Measurements from ENCODE around the gene CYFIP1.

CYFIP1 gene

GRCh38 chr15:22887157-22887951 is 92.8 kb downstream of the CYFIP1 start:
- Histone ChIP-seq H2AFZ (ENCODE audit: low read depth) (no peak overlapping the region), H3K27me3 (ENCODE audit: insufficient read depth, low read depth) (no peaks in the 10 kb centered on the region), H4K20me1 (ENCODE audit: insufficient read depth) (no peaks in the 10 kb centered on the region), H3K4me2 (no peak overlapping the region), H3K79me2 (ENCODE audit: insufficient read depth, low read depth) (no peaks in the 10 kb centered on the region), H3K4me3 (IDR thresholded peaks at IDR 0.05; ENCODE audit: insufficient read depth, low read depth, low read length) (no peak overlapping the region), H3K36me3 (ENCODE audit: insufficient read depth) (no peaks in the 10 kb centered on the region), H3K4me1 (ENCODE audit: low read depth, poor library complexity, severe bottlenecking) (no peaks in the 10 kb centered on the region), H3K9ac (no peak overlapping the region), H3K27ac (no peak overlapping the region)
- TF ChIP-seq, protein P1, sequence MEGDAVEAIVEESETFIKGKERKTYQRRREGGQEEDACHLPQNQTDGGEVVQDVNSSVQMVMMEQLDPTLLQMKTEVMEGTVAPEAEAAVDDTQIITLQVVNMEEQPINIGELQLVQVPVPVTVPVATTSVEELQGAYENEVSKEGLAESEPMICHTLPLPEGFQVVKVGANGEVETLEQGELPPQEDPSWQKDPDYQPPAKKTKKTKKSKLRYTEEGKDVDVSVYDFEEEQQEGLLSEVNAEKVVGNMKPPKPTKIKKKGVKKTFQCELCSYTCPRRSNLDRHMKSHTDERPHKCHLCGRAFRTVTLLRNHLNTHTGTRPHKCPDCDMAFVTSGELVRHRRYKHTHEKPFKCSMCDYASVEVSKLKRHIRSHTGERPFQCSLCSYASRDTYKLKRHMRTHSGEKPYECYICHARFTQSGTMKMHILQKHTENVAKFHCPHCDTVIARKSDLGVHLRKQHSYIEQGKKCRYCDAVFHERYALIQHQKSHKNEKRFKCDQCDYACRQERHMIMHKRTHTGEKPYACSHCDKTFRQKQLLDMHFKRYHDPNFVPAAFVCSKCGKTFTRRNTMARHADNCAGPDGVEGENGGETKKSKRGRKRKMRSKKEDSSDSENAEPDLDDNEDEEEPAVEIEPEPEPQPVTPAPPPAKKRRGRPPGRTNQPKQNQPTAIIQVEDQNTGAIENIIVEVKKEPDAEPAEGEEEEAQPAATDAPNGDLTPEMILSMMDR (conservative IDR thresholded peaks at IDR 0.05; ENCODE audit: low read depth, low read length) = no peak

- H2AFZ ChIP-seq (ENCODE audit: low read depth) = no peak overlapping the region
- no peaks in the 10 kb centered on the region for H3K36me3 ChIP-seq (ENCODE audit: insufficient read depth)
- H3K27ac ChIP-seq = no peak overlapping the region
- no peak overlapping the region for H3K4me3 ChIP-seq (IDR thresholded peaks at IDR 0.05; ENCODE audit: insufficient read depth, low read depth, low read length)
- no peak overlapping the region for H3K9ac ChIP-seq
- H3K4me2 ChIP-seq = no peak overlapping the region
- TF ChIP-seq, protein P1 (conservative IDR thresholded peaks at IDR 0.05; ENCODE audit: low read depth, low read length) = no peak
- no peaks in the 10 kb centered on the region for H3K4me1 ChIP-seq (ENCODE audit: low read depth, poor library complexity, severe bottlenecking)
- no peaks in the 10 kb centered on the region for H3K27me3 ChIP-seq (ENCODE audit: insufficient read depth, low read depth)
- H3K79me2 ChIP-seq (ENCODE audit: insufficient read depth, low read depth) = no peaks in the 10 kb centered on the region
- no peaks in the 10 kb centered on the region for H4K20me1 ChIP-seq (ENCODE audit: insufficient read depth)
Measured at GRCh38 chr15:22885120-22885519, 95.0 kb downstream of the CYFIP1 start.

- Histone ChIP-seq H3K36me3 (ENCODE audit: insufficient read depth) (no peaks in the 10 kb centered on the region), H3K27ac (no peak overlapping the region), H3K27me3 (ENCODE audit: insufficient read depth, low read depth) (no peaks in the 10 kb centered on the region), H3K9ac (no peak overlapping the region), H2AFZ (ENCODE audit: low read depth) (no peak overlapping the region), H3K79me2 (ENCODE audit: insufficient read depth, low read depth) (no peaks in the 10 kb centered on the region), H4K20me1 (ENCODE audit: insufficient read depth) (no peaks in the 10 kb centered on the region), H3K4me2 (no peak overlapping the region), H3K4me3 (IDR thresholded peaks at IDR 0.05; ENCODE audit: insufficient read depth, low read depth, low read length) (no peak overlapping the region), H3K4me1 (ENCODE audit: low read depth, poor library complexity, severe bottlenecking) (no peaks in the 10 kb centered on the region)
- TF ChIP-seq, protein P1 (conservative IDR thresholded peaks at IDR 0.05; ENCODE audit: low read depth, low read length) = no peak
Measured at GRCh38 chr15:22884344-22884743, 95.8 kb downstream of the CYFIP1 start.

- H3K4me1 ChIP-seq (ENCODE audit: low read depth, poor library complexity, severe bottlenecking) = no peaks in the 10 kb centered on the region
- H3K36me3 ChIP-seq (ENCODE audit: insufficient read depth) = no peaks in the 10 kb centered on the region
- H3K9ac ChIP-seq = no peak overlapping the region
- TF ChIP-seq, protein P1 (conservative IDR thresholded peaks at IDR 0.05; ENCODE audit: low read depth, low read length) = no peak
- no peaks in the 10 kb centered on the region for H3K27me3 ChIP-seq (ENCODE audit: insufficient read depth, low read depth)
- no peaks in the 10 kb centered on the region for H4K20me1 ChIP-seq (ENCODE audit: insufficient read depth)
- no peak overlapping the region for H2AFZ ChIP-seq (ENCODE audit: low read depth)
- H3K4me2 ChIP-seq = no peak overlapping the region
- H3K27ac ChIP-seq = no peak overlapping the region
- no peak overlapping the region for H3K4me3 ChIP-seq (IDR thresholded peaks at IDR 0.05; ENCODE audit: insufficient read depth, low read depth, low read length)
- no peaks in the 10 kb centered on the region for H3K79me2 ChIP-seq (ENCODE audit: insufficient read depth, low read depth)
Measured at GRCh38 chr15:22883196-22883595, 97.0 kb downstream of the CYFIP1 start.

Data from KMS-11 (cell line).